GM18517 (cell line): ENCODE results near the gene BRSK2.
"Not testable (repeated sequence)": the region's sequence is repeated elsewhere in the genome, so short reads cannot be mapped to it uniquely, and the experiment has no call there.

Source experiments
- ATAC-seq: cut with Tn5 transposase; IDR thresholded peaks from one replicate; pipeline ENCODE4 v1.9.1; 2021; ENCODE audit warnings: mild to moderate bottlenecking, moderate library complexity; ENCODE audit not compliant: unreplicated experiment

The BRSK2 gene

GRCh38 chr11:1389932-1390568 is at the start of gene BRSK2:
Gene BRSK2, plus strand, starts transcription at chr11:1389934. Its CDS starts 351 bp downstream, at chr11:1390285.
- ATAC-seq: no peak

DNA sequence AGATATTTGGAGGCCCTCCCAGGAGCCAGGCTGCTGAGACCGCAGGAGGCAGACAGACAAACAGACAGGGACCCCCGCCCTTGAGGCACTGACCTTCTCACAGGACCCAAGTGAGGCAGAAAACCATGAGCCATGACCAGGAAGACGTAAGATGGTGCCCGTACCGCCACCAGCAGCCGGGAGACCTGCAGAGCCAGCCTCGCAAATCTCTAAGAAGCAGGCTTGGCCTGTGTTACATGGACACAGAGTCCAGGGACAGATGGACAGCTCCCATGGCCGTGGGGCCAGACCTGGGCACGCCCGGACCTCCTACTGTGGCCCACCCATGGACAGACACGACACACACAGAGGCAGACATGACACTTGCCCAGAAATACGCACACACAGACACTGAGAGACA is 49.6 kb upstream of the BRSK2 start:
- no peak for ATAC-seq

- ATAC-seq: not testable (repeated sequence)
Measured at GRCh38 chr11:1341226-1341625, 48.5 kb upstream of the BRSK2 start.

DNA sequence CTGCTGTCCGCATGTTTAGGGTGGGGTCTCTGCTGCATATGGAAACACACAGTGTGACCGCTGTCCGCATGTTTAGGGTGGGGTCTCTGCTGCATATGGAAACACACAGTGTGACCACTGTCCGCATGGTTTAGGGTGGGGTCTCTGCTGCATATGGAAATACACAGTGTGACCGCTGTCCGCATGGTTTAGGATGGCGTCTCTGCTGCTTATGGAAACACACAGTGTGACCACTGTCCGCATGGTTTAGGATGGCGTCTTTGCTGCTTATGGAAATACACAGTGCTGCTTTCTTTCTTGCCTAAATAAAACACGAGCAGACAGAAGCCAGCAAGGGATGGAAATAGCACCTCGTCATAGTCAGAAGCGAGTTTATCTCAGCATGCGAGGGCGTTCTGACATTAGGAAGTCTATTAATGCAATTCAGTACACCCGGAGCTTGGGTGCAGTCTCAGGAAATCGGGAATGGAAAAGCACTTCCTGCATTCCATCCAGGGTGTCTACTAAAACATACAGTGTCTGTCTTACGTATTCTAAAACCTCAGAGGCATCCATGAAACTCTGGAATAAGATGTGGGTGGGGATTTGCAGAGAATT is 47.7 kb upstream of the BRSK2 start:
- no peak for ATAC-seq

DNA sequence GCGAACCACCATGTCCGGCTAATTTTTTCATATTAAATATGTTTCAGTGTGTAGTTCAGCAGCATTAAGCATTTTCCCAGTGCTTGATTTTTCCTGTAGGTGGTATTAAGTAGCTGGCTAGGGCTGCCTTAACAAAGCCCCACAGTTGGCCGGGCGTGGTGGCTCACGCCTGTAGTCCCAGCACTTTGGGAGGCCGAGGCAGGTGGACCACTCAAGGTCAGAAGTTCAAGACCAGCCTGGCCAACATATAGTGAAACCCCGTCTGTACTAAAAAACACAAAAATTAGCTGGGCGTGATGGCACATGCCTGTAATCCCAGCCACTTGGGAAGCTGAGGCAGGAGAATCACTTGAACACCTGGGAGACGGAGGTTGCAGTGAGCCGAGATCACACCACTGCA is 46.8 kb upstream of the BRSK2 start:
- no peak for ATAC-seq

DNA sequence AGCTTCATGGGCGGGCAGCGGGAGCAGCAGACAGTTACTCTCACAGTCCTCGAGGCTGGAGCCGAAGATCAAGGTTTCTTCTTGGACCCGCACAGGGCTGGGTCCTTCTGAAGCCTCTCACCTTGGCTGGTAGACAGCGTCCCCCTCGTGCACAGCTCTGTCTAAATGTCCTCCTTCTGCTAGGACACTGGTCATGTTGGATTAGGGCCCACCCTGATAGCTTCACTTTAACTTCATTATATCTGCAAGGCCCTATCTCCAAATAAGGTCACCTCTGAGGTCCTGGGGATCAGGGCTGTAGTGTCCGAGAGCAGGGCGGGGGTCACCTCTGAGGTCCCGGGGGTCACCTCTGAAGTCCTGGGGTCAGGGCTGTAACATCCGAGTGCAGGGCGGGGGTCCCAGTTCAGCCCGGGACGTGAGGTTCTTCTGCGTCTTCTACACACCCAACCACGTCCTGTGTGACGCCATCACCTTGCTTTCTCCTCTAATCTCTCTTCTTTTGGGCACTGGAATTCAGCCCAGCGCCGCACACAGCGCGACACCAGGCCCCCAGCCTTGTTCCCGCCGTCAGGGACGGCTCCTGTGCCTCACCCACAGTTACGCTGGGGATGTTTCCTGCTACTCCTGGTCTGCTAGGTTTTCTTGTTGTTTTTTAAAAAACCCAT is 46.2 kb upstream of the BRSK2 start:
- no peak for ATAC-seq

GRCh38 chr11:1344056-1344635 is 45.6 kb upstream of the BRSK2 start:
- no peak for ATAC-seq

- no peak for ATAC-seq
Measured at GRCh38 chr11:1345737-1346513, 43.8 kb upstream of the BRSK2 start.

- no peak for ATAC-seq
Measured at GRCh38 chr11:1346669-1347390, 42.9 kb upstream of the BRSK2 start.

DNA sequence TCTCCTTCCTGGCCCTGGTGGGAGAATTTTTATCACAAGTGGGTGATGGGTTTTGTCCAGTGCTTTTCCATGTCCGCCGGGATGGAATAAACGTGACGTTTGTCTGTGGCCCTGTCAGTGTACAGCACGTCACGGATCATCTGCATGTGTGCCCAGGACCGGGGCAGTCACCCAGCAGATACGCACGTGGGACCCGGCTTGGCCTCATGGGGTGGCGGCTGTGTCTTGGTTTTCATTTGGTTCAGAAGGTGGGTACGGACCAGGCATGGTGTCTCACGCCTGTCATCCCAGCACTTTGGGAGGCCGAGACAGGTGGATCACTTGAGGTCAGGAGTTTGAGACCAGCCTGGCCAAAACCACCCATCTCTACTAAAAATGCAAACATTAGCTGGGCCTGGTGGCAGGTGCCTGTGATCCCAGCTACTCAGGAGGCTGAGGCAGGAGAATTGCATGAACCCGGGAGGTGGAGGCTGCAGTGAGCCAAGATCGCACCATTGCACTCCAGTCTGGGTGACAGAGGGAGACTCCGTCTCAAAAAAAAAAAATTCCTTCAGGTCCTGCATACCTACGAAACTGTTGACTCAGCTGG is 42.2 kb upstream of the BRSK2 start:
- ATAC-seq: not testable (repeated sequence)

DNA sequence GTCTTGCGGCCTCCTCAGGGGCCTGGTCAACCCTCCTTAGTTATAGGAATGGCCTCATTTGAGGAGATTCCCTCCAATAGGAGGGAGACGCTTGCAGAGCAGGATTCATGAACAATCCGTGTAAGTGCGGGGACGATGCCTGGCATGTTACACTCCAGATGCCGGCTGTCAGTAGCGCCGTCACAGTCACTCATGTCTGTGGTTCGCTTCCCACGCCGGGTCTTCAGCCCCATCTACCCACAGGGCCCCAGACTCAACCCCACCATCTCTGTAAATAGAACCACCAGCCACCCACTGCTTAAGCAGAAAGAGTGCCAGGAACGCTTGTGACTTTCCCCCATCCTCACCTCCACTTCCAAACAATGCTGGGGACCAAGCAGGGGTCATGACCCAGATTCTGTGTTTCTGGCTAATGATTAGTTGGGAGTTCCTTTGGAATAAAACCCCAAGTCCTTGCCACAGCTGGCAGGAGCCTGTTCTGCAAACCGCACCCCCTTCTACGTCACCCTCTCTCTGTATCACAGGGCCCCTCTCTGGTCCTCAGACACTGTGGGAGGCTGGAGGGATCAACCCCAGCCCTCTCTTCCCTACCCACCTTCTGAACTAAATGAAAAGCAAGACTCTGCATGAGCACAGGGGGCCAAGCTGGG is 41.5 kb upstream of the BRSK2 start:
- ATAC-seq: no peak

DNA sequence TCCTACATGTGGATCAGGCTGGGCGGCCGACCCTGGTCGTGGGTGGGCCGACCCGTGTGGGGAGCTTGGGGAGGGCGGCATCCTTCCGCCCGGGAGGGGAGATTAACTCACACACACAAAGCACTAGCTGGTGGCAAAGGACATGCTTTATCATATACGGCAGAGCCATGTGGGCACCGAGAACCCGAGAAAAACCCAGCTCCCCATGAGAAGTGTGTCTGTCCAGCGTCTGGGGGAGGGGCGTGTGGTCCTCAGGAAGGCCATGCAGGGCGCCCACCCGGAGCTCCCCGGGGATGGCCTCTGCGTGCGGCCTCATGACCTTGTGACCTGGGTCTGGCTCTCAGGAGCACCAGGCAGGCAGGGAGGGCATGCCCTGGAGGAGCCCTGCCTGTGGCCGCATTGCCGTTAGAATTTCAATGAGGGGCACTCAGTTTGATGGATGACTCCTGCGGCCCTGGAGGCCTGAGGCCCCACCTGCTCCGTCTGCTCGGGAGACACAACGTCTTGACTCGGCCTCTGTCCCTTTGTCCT is 40.9 kb upstream of the BRSK2 start:
- no peak for ATAC-seq

DNA sequence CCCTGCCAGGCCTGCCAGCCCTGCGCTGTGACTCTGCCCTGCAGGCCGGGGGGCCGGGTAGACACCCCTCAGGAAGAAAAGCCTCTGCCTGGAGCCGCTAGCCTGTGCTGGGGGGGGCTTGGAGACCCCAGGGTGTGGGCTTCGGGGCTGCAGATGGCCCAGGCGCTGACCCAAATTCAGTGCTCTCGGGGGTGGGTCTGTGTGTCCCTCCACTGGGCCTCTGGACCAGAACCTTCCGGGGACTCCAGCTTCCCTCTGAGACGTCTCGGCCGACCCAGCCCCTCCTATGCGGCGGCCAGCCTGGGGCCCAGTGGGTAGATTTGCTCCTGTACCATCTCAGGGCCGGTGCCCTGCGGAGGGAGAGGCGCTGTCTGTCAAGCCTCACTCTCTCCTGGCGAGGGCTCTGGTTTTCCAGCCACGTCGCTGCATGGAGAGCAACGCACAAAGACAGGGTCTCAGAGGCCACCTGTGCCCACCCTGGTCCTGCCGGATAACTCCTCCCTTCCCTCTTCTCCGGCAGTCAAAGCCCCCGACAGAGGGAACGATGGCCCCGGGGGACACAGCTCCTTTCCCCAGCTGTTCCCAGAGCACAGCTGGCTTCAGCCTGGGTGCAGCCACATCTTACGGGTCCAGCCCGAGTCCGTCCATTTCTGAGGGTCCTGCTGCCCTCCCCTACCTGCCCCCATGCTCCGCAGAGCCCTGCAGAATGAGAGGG is 40.2 kb upstream of the BRSK2 start:
- ATAC-seq: no peak

GRCh38 chr11:1350086-1350725 is 39.5 kb upstream of the BRSK2 start:
- ATAC-seq: no peak

GRCh38 chr11:1351278-1351937 is 38.3 kb upstream of the BRSK2 start:
- ATAC-seq: no peak

DNA sequence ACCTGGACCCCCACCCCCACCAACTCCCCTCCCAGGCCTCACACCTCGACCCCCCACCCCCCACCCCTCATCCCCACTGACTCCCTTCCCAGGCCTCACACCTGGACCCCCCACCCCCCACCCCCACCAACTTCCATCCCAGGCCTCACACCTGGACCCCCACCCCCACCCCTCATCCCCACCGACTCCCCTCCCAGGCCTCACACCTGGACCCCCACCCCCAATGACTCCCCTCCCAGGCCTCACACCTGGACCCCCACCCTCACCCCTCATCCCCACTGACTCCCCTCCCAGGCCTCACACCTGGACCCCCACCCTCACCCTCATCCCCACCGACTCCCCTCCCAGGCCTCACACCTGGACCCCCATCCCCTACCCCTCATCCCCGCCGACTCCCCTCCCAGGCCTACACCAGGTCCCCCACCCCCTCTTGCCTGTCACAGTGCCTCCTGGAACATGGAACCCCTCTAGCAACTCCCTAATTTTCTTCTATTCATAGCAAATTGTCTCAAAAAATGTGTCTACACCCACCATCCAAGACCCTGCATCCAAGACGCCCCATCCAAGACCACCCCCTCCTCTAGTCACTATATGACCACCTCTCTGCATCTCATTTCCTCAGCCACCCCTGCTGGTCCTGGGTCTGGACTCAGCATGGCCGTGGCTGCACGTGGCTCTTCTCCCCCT is 36.9 kb upstream of the BRSK2 start:
- no peak for ATAC-seq
